GM19351 (cell line): ENCODE measurements around the gene DRC7.
"Not testable (repeated sequence)": the region's sequence is repeated elsewhere in the genome, so short reads cannot be mapped to it uniquely, and the experiment has no call there.

Experiments used
- ATAC-seq: cut with Tn5 transposase; IDR thresholded peaks from one replicate; pipeline ENCODE4 v1.9.1; 2021; ENCODE audit warnings: mild to moderate bottlenecking, moderate library complexity; ENCODE audit not compliant: unreplicated experiment

The DRC7 gene

DNA sequence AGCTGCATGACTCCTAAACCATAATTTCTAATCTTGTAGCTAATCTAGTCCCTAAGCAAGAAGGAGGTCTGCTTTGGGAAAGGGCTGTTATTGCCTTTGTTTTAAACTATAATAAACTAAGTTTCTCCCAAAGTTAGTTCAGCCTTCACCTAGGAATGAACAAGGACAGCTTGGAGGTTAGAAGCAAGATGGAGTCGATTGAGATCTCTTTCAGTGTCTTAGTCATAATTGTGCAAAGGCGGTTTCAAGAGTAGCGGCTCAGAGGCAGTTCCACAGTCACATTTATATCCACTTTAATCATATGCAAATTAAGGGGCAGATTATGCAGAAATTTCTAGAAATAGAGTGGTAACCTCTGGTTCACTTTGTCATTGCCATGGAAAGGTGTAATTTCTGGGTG is 17.4 kb downstream of the DRC7 start:
- no peak for ATAC-seq

DNA sequence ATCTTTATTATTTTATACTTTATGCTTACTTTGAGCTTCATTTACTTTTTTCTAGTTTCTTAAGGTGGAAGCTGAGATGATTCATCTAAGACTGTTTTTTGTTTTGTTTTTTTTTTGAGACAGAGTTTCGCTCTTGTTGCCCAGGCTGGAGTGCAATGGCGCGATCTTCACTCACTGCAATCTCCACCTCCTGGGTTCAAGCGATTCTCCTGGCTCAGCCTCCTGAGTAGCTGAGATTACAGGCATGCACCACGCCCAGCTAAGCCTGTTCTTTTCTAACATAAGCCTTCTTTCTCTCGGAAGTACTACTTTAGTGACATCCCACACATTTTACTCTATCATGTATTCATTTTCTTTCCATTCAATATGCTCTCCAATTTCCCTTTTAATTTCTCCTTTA is 18.0 kb downstream of the DRC7 start:
- ATAC-seq, result not testable (repeated sequence)

DNA sequence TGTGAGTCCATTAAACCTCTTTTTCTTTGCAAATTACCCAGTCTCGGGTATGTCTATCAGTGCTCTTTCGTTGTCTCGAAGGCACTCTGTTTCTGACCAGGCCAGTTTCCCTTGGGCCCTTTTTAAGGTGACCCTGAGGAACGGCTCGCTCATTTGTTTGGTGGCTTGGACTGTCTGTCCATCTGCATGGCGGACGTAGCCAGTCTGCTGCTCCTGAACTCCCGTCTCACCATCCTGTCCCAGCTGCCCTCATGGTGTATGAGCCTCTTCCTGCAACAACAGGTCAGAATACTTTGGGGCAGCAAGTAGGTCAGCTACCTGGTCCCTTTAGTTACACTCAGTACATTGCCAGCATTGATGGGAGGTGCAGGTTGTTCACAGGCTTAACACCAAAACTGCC is 19.0 kb downstream of the DRC7 start:
- ATAC-seq, result no peak

DNA sequence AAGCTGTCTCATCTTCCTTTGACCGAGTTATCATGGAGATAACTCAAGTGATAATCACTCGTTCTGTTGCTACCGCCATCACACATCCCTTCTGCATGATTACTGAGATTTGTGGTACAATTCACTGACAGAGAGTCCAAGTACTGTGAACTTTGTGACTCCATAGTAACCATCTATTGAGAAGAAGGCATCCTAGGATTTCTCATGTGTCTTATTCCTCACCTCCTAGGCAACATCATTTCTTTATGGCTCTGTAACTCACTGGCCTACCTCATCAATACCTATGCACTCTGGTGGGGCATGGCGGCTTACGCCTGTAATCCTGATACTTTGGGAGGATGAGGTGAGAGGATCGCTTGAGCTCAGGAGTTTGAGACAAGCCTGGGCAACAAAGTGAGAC is 19.4 kb downstream of the DRC7 start:
- ATAC-seq, result no peak

DNA sequence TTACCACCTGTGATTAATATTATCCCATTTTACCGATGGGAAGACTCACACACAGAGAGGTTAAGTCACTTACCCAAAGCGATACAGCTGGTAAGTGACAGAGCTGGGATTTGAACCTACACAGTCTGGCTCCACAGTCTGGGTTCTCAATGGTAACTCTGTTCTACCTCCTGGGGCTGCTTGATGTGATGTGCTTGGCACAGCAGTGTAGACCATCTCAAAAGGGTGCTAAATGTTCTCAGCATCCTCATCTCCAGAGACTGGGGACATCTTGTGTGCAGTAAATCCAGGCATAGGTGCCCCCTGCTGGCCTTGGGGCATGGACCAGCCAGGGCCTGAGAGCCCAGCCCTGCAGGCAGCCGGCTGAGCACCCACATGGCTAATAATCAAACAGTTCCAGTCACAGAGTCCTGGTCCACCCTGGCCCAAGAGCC is 25.6 kb downstream of the DRC7 start:
- no peak for ATAC-seq

DNA sequence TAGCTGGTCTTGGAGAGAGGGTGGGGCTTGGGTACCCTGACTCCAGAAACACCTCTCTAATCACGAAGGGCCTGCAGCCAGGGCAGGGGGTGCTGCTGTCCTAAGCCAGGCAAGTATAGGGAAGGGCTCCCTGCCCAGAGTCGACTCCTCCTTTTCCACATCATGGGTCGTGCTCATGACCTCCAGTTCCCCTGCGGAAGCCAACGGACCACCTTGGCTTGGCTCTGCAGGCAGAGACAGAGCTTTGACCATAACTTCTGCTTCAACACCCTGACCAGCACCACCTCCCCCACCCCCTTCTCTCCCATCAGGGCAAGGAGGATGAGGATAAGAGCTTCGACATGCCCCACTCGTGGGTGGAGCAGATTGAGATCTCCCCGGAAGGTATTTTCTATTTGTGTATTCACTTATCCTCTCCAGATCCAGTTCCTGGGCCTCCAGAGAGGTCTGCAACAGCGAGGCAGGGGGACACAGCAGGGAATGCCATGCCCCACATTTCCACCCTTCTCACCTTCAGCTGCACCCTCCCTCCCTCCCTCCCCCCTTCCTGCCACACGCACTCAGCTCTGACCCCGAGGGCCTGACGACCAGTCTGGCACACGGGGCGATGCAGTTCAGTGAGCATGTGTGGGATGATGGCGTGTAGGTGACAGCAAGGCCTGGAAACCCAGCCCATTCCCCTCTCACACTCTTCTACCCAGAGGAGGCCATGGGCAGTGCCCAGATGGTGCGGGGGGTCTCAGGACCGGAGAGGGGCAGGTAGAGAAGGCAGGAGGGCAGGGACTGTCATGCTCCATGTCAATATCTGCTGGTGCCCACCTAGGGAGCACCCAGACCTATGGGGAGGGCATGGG is 27.0 kb downstream of the DRC7 start:
- no peak for ATAC-seq

DNA sequence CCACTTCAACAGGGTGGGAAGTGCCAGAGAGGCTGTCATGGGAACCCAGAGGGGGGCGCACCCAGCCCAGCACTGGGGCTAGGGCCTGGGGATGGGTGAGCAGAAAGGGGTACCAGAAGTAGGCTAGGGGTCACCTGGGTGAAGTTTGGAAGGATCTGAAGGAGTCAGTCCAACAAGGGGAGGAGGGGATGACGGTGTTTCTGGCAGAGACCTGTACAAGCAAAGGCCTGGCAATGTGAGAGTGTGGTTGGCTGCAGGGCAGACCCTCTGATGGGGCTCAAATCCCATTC is 27.5 kb downstream of the DRC7 start:
- no peak for ATAC-seq

DNA sequence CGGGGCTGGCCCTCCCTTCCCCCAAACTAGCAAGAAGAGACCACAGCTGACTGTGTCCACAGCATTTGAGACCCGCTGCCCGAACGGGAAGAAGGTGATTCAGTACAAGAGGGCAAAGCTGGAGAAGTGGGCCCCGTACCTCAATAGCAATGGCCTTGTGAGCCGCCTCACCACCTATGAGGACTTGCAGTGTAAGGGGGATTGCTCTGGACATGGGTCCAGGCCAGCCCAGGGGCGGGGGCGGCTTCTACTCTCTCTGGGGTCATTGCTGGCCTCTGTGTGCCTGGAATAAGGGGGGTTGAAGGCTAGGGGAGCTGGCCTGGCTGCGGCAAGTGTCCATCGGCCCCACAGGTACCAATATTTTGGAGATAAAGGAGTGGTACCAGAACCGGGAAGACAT is 28.0 kb downstream of the DRC7 start:
- ATAC-seq, result no peak

DNA sequence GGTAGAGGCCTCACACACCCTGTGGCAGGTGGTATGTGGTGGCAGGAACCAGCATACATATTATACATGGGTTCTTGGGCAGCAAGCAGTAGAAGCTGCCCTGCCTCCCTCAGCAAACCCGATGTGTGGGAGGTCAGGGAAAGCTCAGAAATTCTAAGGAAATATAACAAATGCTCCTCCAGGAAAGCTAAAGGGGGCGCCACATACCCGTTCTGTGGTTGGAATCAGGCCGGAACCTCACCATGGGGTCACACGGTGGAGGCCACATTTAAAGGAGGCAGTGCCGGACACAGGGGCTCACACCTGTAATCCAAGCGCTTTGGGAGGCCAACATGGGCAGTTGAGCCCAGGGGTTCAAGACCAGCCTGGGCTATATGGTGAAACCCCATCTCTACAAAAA is 28.6 kb downstream of the DRC7 start:
- ATAC-seq, result no peak

DNA sequence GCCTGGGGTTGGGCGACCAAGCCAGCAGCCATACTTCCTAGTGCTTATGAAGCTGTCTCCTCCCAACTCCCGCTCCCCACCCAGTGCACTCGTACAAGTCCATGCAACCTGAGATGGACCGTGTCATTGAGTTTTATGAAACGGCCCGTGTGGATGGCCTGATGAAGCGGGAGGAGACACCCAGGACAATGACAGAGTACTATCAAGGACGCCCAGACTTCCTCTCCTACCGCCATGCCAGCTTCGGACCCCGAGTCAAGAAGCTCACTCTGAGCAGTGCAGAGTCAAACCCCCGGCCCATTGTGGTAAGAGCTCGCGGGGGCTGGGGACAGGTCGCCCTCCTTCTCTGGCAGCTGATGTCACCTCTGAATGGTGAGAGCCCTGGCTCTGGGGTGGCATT is 29.9 kb downstream of the DRC7 start:
- no peak for ATAC-seq

DNA sequence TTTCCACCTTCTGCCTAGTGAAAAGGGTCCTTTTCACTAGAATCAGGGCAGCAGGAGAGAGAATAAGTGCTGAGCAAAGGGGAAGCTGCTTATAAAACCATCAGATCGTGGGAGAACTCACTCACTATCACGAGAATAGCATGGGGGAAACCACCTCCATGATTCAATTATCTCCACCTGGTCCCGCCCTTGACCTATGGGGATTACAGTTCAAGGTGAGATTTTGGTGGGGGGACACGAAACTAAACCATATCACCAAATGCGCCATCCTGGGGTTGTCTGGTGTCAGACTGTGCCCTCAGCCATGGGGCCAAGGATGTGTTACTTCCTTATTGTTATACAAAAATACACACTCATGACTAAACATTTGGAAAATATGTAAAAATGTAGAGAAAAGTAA is 30.5 kb downstream of the DRC7 start:
- ATAC-seq, result no peak

DNA sequence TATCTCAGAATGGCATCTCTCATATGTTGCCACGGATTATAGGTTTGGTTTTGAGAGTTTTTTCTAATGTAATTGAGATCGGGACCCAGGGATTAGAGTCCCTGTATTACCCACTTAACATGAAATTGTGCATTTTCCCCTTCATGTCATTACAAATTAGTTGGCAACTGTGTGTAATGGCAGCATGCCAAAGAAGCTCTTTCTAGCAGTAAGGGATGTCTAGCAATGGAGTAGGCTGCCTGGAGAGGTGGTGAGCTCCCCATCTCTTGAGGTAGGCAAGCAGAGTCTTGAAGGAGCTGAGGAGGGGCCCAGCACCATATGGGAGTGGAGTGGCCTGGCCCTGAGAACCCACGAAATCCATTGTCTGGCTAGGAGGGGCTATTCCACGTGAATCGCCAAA is 30.9 kb downstream of the DRC7 start:
- ATAC-seq, result no peak

DNA sequence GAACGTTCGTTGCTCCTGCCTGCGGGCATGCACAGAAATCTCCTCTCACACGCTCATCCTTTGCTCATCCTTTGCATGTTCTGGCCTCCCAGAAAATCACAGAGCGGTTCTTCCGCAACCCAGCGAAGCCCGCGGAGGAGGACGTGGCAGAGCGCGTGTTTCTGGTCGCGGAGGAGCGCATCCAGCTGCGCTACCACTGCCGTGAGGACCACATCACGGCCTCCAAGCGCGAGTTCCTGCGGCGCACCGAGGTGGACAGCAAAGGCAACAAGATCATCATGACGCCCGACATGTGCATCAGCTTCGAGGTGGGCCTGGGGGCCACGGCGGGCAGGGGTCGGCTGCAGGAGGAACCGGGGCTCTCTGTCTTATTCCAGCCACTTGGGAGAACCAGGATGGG is 31.4 kb downstream of the DRC7 start:
- no peak for ATAC-seq

DNA sequence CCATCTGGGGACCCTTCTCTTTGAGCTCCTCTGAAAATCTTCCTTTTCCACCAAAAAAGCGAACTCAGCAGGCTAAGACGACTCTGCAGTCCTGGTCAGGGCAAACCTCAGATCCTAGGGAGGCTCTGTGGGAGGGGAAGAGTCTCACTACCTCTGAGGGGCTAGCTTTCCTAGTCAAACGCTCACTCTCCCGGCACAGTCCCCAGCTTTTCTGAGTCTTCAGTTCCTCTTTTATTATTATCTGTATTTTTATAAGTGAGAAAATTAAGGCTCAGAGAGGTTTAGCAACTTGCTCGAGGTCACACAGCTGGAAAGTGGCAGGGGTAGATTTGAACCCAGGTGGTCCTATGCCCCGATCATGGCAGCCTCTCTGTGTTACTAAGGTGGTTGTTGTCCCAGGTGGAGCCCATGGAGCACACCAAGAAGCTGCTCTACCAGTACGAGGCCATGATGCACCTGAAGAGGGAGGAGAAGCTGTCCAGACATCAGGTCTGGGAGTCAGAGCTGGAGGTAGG is 31.9 kb downstream of the DRC7 start:
- no peak for ATAC-seq

DNA sequence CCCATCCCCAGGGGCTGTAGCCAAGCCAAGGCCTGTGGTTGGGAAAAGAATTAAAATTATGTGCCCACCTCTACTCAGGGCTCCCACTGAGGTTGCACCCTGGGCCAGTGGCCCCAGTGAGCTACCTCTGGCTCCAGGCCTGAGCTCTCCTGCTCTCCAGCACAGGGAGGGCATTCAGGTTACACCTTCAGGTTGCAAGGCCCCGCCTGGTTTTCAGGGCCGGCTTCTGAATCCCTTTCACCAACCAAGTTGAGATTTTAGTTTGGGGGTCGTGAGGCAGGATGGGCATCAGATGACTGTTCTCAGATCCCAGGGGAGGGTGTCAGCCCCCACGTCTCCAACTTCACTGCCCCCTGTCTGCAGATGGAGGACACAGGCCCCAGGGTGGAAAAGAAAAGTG is 33.0 kb downstream of the DRC7 start:
- no peak for ATAC-seq

DNA sequence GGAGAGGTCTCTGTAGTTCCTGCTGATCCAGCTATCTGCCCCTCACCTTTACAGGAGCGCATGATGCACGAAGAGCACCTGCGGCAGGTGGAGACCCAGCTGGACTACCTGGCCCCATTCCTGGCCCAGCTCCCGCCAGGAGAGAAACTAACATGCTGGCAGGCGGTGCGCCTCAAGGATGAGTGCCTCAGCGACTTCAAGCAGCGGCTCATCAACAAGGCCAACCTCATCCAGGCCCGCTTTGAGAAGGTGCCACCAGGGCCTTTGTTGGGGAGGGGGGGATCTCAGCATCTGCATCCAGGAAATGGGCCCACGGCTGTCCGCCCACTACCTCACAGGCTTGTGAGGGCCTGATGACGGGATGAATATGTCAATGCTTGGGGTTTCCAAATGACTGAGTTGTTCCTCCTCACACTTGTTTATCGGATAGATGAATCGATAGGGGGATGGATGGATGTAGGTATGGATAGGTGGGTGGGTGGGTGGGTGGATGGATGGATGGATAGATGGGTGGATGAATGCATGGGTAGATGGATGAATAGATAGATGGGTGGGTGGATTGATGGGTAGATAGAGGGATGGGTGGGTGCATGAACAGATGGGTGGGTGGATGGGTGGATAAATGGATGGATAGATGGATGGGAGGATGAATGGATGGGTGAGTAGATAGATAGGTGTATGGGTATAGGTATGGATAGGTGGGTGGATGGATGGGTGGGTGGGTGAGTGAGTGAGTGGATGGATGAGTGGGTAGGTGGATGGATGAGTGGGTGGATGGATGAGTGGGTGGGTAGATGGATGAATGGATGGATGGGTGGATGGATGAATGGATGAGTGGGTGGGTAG is 34.0 kb downstream of the DRC7 start:
- no peak for ATAC-seq

DNA sequence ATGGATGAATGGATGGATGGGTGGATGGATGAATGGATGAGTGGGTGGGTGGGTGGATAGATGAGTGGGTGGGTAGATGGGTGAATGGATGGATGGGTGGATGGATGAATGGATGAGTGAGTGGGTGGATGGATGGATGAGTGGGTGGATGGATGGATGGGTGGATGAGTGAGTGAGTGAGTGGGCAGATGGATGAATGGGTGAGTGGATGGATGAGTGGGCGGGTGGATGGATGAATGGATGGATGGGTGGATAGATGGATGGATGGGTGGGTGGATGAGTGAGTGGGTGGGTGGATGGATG is 34.5 kb downstream of the DRC7 start:
- no peak for ATAC-seq

DNA sequence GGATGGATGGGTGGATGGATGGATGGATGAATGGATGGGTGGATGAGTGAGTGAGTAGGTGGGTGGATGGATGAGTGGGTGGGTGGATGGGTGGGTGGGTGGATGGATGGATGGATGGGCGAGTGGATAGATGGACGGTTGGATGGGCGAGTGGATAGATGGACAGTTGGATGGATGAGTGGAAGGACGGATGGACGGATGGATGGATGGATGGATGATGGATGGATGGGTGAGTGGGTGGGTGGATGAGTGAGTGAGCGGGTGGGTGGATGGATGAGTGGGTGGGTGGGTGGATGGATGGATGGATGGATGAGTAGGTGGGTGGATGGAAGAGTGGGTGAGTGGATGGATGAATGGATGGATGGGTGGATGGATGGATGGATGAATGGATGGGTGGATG is 35.2 kb downstream of the DRC7 start:
- not testable (repeated sequence) for ATAC-seq

DNA sequence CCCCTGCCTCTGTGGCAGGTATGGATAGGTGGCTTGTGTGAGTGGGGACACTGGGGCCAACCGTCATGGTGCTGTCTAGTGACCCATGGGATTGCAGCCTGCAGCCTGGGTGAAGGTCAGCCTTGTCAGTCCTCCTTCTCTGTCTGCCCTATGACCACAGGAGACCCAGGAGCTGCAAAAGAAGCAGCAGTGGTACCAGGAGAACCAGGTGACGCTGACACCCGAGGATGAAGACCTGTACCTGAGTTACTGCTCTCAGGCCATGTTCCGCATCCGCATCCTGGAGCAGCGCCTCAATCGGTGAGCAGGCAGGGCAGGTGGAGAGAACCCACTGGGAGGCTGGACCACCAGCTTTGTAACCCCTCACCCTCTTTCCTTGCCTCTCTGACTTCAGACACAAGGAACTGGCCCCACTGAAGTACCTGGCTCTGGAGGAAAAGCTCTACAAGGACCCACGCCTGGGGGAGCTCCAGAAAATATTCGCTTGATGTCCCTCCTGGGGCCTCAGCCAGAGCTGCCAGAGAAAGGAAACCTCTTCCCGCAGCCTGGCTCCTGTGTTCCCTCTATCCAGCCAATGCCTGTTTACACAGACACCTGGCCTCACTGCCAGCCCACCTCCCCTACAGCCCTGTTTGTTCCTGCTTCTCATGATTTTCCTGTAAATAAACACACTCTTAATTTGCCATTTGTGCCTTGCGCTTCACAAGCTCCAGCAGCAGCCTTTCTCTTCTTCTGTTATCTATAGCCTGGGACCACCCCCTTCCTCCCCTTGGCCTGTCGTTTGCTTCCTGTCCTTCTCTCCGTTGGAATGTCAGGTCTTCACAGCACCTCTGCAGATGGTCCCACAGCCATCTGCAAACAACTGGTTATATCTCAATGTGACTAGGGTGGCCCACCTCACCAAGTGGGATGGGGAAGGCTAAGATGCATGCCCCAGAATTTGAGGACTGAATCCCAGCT is 36.4 kb downstream of the DRC7 start:
- ATAC-seq, result no peak

DNA sequence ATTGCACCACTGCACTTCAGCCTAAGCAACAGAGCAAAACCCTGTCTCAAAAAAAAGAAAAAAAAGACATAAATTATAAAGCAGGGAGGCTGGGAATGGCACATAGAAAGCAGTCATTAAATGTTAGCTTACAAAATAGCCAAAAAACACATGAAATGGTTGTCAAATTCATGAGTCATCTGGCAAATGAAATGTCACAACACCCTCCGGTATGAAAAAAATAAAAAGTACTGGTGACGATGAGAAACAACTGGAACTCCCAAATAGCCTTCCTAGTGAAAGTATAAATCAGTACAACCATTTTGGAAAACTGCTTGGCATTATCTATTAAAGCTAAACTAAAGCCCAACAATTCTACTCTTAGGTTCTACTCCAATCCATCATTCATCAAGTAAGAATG is 37.4 kb downstream of the DRC7 start:
- ATAC-seq, result no peak

DNA sequence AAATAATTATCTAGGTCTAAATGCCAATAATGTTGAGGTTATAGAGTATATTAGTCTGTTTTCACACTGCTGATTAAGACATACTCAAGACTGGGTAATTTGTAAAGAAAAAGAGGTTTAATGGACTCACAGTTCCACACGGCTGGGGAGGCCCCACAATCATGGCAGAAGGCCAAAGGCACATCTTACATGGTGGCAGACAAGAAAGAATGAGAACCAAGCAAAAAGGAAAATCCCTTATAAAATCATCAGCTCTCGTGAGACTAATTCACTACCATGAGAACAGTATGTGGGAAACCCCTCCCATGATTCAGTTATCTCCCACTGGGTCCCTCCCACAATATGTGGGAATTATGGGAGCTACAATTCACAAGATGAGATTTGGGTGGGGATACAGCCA is 38.1 kb downstream of the DRC7 start:
- ATAC-seq, result no peak
